Measurements from ENCODE around the gene MADD.

The MADD gene

GRCh38 chr11:47360341-47360740 is 90.4 kb downstream of the MADD start:
- DNase-seq = no peak

GRCh38 chr11:47361419-47361818 is 91.5 kb downstream of the MADD start:
- DNase-seq = no peak

GRCh38 chr11:47366020-47366490 is 96.1 kb downstream of the MADD start:
- no peak for DNase-seq

- DNase-seq = no peak
These were observed 99.7 kb downstream of the MADD start for GRCh38 chr11:47369676-47370075.

- DNase-seq = no peak
These were observed 102.5 kb downstream of the MADD start for GRCh38 chr11:47372422-47372821.

GRCh38 chr11:47373876-47374719 is 104.2 kb downstream of the MADD start:
- DNase-seq = no peak

- DNase-seq = no peak
These were observed 104.7 kb downstream of the MADD start for GRCh38 chr11:47374720-47375019.

GRCh38 chr11:47375020-47375419 is 105.1 kb downstream of the MADD start:
- no peak for DNase-seq

GRCh38 chr11:47375546-47376085 is 105.7 kb downstream of the MADD start:
- DNase-seq = no peak

GRCh38 chr11:47376107-47376524 is 106.2 kb downstream of the MADD start:
- DNase-seq = no peak

- DNase-seq = no peak
These were observed 106.8 kb downstream of the MADD start for GRCh38 chr11:47376525-47377371.

GRCh38 chr11:47377571-47378009 is 107.7 kb downstream of the MADD start:
- no peak for DNase-seq

GRCh38 chr11:47378010-47378835 is 108.3 kb downstream of the MADD start, which contains the start of gene SPI1:
SPI1 (minus strand) TSS chr11:47378547; CDS start chr11:47378353, 194 bp downstream.
- DNase-seq = no peak

- no peak for DNase-seq
These were observed 108.9 kb downstream of the MADD start for GRCh38 chr11:47378836-47379170.

GRCh38 chr11:47379317-47379716 is 109.4 kb downstream of the MADD start:
- no peak for DNase-seq

Data from NCI-H510A treated with DMSO at 0.1 percent for 48 hours (cell line).